Liver (tissue), 9 donors: Measurements from ENCODE around the gene LRMDA. TPM values are rescaled to one million over a fixed set of nuclear protein-coding genes. Genes with fewer than 3 reads are reported as not detected.

ENCODE experiments used
- DNase-seq: peaks from one replicate; pipeline ENCODE4 v3.0.0-alpha.2; 2017; ENCODE audit warnings: low spot score
- H3K27ac ChIP-seq, 2 donors: one replicate each; pipeline ENCODE4 v1.7.0; 2013; ENCODE audit warnings: inconsistent platforms in 2 of 2, low read length in 2 of 2, control low read depth in 1 of 2, low read depth in 1 of 2, mild to moderate bottlenecking in 1 of 2
- H3K27me3 ChIP-seq, 4 donors: one replicate each; pipeline versions ENCODE4 v1.6.1 to v1.7.0; 2013; ENCODE audit warnings: low read length in 3 of 4, inconsistent platforms in 1 of 4, mild to moderate bottlenecking in 1 of 4, moderate library complexity in 1 of 4; ENCODE audit not compliant: control insufficient read depth in 4 of 4, insufficient read depth in 4 of 4
- H3K36me3 ChIP-seq, 4 donors: one replicate each; pipeline versions ENCODE4 v1.6.1 to v1.7.0; 2013; ENCODE audit warnings: low read length in 3 of 4, mild to moderate bottlenecking in 3 of 4, low read depth in 1 of 4, moderate library complexity in 1 of 4; ENCODE audit not compliant: control insufficient read depth in 4 of 4, insufficient read depth in 3 of 4
- H3K4me1 ChIP-seq, 4 donors: one replicate each; pipeline versions ENCODE4 v1.6.1 to v1.7.0; 2013; ENCODE audit warnings: low read length in 3 of 4, mild to moderate bottlenecking in 3 of 4, moderate library complexity in 1 of 4; ENCODE audit not compliant: control insufficient read depth in 4 of 4, insufficient read depth in 4 of 4
- H3K4me3 ChIP-seq, 3 donors: one replicate each; pipeline versions ENCODE4 v1.6.1 to v1.7.0; 2013; ENCODE audit warnings: low read length in 3 of 3, control low read depth in 1 of 3, low read depth in 1 of 3, mild to moderate bottlenecking in 1 of 3
- H3K9ac ChIP-seq, 2 donors: one replicate each; pipeline ENCODE4 v1.7.0; 2013; ENCODE audit warnings: low read length in 2 of 2, mild to moderate bottlenecking in 2 of 2, moderate library complexity in 2 of 2, control low read depth in 1 of 2, low read depth in 1 of 2
- H3K9me3 ChIP-seq, 4 donors: one replicate each; pipeline versions ENCODE4 v1.6.1 to v1.7.0; 2013; ENCODE audit warnings: low read length in 3 of 4; ENCODE audit not compliant: control insufficient read depth in 4 of 4
- EGR1 ChIP-seq, 2 donors: IDR thresholded peaks; 2 replicates each; pipeline ENCODE4 v1.6.1; 2016 to 2018; ENCODE audit warnings: antibody characterized with exemption in 2 of 2, low read depth in 2 of 2
- FOXA1 ChIP-seq: IDR thresholded peaks from 2 replicates; pipeline ENCODE4 v1.6.1; 2016; ENCODE audit warnings: antibody characterized with exemption
- FOXA2 ChIP-seq: IDR thresholded peaks from 2 replicates; pipeline ENCODE4 v1.6.1; 2016; ENCODE audit warnings: antibody characterized with exemption
- GABPA ChIP-seq, 2 donors: IDR thresholded peaks in 1 of 2; conservative IDR thresholded peaks in 1 of 2; 2 replicates each; pipeline ENCODE4 v1.6.1; 2016; ENCODE audit warnings: antibody characterized with exemption in 2 of 2, mild to moderate bottlenecking in 1 of 2, moderate library complexity in 1 of 2
- JUND ChIP-seq, 2 donors: IDR thresholded peaks; 2 replicates each; pipeline ENCODE4 v1.6.1; 2016; ENCODE audit warnings: antibody characterized with exemption in 2 of 2
- RAD21 ChIP-seq, 2 donors: IDR thresholded peaks; 2 replicates each; pipeline ENCODE4 v1.6.1; 2016; ENCODE audit warnings: antibody characterized with exemption in 2 of 2, mild to moderate bottlenecking in 2 of 2
- RXRA ChIP-seq, 2 donors: IDR thresholded peaks; 2 replicates each; pipeline ENCODE4 v1.6.1; 2017 to 2018; ENCODE audit warnings: antibody characterized with exemption in 2 of 2, mild to moderate bottlenecking in 1 of 2
- SP1 ChIP-seq: IDR thresholded peaks from 2 replicates; pipeline ENCODE4 v1.6.1; 2018; ENCODE audit warnings: antibody characterized with exemption, mild to moderate bottlenecking
- YY1 ChIP-seq: IDR thresholded peaks from 2 replicates; pipeline ENCODE4 v1.6.1; 2016; ENCODE audit warnings: antibody characterized with exemption, mild to moderate bottlenecking
- ZBTB33 ChIP-seq: IDR thresholded peaks from 2 replicates; pipeline ENCODE4 v1.6.1; 2016; ENCODE audit warnings: antibody characterized with exemption
- WGBS: extraction: QIAGEN DNeasy Blood & Tissue Kit; methylation state at CpG from one replicate; pipeline ENCODE4 v1.1.7; 2013; 5-methylcytosine and 5-hydroxymethylcytosine counted together
- polyA plus RNA-seq, 2 donors: library from polyadenylated mRNA; stranded (reverse) in 1 of 2; unstranded in 1 of 2; fragments of 200-250 nt in 1 of 2; fragments of >200 nt in 1 of 2; fragmentation: Nextera tagmentation in 1 of 2; extraction: Ambion mirVana in 1 of 2; gene quantifications; one replicate each; pipeline versions ENCODE4 v1.2.1 to v1.2.3, GENCODE V29; 2013 to 2015
- total RNA-seq, 2 donors: library from RNA; depleted of rRNA; stranded (reverse); fragments of >200 nt; gene quantifications; one replicate each; pipeline ENCODE4 v1.2.3, GENCODE V29; 2014
- TF ChIP-seq, protein P1 (sequence below): IDR thresholded peaks from 2 replicates; pipeline ENCODE4 v1.6.1; 2016; ENCODE audit warnings: antibody characterized with exemption, mild to moderate bottlenecking
- TF ChIP-seq, protein P2 (sequence below): IDR thresholded peaks from 2 replicates; pipeline ENCODE4 v1.6.1; 2016; ENCODE audit warnings: antibody characterized with exemption
- TF ChIP-seq, protein P3 (sequence below): IDR thresholded peaks from 2 replicates; pipeline ENCODE4 v1.6.1; 2016; ENCODE audit warnings: antibody characterized with exemption
- TF ChIP-seq, protein P4 (sequence below): fragments of 150-350 bp; IDR thresholded peaks from 2 replicates; pipeline ENCODE4 v1.5.1; 2017; ENCODE audit warnings: improper control_type of control experiment, low read depth, low read length; ENCODE audit not compliant: missing input control
- donor health status: healthy.
- donor health status: healthy.
- donor health status: healthy.
- donor health status: healthy.
- donor health status: healthy.

The LRMDA gene
- total and polyA plus RNA-seq, 4 donors = 7.9 to 15.8 (median 11.3) TPM

DNA sequence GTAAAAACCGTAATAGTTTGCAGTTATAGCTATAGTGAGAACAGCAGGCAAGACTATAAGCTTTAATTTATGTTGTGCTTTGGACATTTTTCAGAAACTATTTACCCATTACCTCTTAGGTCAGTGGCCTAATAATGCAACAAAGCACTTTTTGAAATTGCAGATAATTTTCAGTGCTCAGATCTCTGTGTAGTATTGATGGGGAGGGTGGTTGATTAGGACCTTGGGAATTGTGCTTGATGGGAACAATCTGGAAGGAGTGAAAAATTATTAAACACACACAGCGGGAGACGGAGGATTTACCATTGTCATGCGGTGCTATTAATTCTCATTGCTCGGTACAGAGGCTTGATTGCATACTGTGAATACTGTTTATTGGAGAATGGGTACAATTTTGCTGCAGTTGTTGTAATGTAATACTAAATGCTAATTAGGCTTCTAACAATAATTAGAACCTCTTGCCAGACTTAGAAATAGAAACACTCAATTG, 304.8 kb downstream of the LRMDA start:
- H3K4me3 ChIP-seq = no peak overlapping the region
- H3K27me3 ChIP-seq = no peaks in the 10 kb centered on the region
- no peak overlapping the region for H3K27ac ChIP-seq
- H3K36me3 ChIP-seq = no peaks in the 10 kb centered on the region
- WGBS = 97% methylated on average over 5 of the region's 5 CpGs
- TF ChIP-seq, protein P1, sequence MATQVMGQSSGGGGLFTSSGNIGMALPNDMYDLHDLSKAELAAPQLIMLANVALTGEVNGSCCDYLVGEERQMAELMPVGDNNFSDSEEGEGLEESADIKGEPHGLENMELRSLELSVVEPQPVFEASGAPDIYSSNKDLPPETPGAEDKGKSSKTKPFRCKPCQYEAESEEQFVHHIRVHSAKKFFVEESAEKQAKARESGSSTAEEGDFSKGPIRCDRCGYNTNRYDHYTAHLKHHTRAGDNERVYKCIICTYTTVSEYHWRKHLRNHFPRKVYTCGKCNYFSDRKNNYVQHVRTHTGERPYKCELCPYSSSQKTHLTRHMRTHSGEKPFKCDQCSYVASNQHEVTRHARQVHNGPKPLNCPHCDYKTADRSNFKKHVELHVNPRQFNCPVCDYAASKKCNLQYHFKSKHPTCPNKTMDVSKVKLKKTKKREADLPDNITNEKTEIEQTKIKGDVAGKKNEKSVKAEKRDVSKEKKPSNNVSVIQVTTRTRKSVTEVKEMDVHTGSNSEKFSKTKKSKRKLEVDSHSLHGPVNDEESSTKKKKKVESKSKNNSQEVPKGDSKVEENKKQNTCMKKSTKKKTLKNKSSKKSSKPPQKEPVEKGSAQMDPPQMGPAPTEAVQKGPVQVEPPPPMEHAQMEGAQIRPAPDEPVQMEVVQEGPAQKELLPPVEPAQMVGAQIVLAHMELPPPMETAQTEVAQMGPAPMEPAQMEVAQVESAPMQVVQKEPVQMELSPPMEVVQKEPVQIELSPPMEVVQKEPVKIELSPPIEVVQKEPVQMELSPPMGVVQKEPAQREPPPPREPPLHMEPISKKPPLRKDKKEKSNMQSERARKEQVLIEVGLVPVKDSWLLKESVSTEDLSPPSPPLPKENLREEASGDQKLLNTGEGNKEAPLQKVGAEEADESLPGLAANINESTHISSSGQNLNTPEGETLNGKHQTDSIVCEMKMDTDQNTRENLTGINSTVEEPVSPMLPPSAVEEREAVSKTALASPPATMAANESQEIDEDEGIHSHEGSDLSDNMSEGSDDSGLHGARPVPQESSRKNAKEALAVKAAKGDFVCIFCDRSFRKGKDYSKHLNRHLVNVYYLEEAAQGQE = no peak
- TF ChIP-seq SP1 (no peak), FOXA2 (no peak), EGR1 (IDR thresholded peaks at IDR 0.05; ENCODE audit: low read depth in 2 of 2) (no peak), RXRA (IDR thresholded peaks at IDR 0.05) (no peak), GABPA (IDR thresholded peaks at IDR 0.05 in 1 of 2, conservative IDR thresholded peaks at IDR 0.05 in 1 of 2) (no peak)
- TF ChIP-seq, protein P2, sequence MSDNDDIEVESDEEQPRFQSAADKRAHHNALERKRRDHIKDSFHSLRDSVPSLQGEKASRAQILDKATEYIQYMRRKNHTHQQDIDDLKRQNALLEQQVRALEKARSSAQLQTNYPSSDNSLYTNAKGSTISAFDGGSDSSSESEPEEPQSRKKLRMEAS = no peak
- no peak for DNase-seq
- peaks cover 5 to 22% (median 15%) of the 10 kb centered on the region in 4 donors for H3K4me1 ChIP-seq
- H3K9me3 ChIP-seq = no peaks in the 10 kb centered on the region
- H3K9ac ChIP-seq = no peak overlapping the region

DNA sequence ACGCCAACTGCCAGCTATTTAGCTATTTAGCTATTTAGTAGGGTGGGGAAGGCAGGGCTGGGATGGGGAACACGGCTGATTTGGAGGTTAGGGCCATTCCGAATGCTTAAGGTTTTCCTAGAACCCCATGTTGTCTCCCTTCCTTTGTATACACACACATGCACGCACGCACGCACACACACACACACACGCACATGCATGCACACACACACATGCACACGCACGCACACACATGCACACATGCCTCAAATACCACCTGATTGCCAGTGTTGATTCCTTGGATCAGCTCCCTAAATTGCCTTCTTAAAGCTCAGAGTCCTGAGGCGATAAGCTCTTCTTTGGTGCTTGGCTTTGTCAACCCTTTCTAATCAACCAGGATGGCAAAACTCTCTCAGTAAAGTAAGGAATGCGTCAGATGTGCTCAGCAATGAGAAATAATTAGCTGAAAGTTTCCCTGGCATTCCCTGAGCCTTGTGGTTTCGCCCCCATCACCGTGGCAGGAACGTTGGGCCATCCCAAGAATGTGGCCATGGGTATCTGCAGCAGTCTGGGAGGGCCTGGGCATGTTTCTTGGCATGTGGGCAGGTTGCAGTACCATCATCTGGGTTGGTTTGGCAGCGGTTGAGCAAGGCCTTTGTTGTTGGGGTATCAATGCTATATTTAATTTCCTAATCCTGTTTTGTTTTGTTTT, 305.6 kb downstream of the LRMDA start:
- H3K36me3 ChIP-seq = no peaks in the 10 kb centered on the region
- no peak overlapping the region for H3K4me3 ChIP-seq
- no peak overlapping the region for H3K9ac ChIP-seq
- H3K4me1 ChIP-seq = peaks cover 5 to 22% (median 15%) of the 10 kb centered on the region in 4 donors
- no peaks in the 10 kb centered on the region for H3K9me3 ChIP-seq
- H3K27ac ChIP-seq = no peak overlapping the region
- no peaks in the 10 kb centered on the region for H3K27me3 ChIP-seq
- no peak for DNase-seq
- TF ChIP-seq FOXA1 (no peak), RXRA (IDR thresholded peaks at IDR 0.05) (no peak), JUND (IDR thresholded peaks at IDR 0.05) (no peak), RAD21 (IDR thresholded peaks at IDR 0.05) (no peak), ZBTB33 (no peak), YY1 (no peak), FOXA2 (no peak)
- TF ChIP-seq, protein P3, sequence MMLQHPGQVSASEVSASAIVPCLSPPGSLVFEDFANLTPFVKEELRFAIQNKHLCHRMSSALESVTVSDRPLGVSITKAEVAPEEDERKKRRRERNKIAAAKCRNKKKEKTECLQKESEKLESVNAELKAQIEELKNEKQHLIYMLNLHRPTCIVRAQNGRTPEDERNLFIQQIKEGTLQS = no peak
- TF ChIP-seq, protein P2 = no peak
- TF ChIP-seq, protein P1 = no peak
- TF ChIP-seq, protein P4, sequence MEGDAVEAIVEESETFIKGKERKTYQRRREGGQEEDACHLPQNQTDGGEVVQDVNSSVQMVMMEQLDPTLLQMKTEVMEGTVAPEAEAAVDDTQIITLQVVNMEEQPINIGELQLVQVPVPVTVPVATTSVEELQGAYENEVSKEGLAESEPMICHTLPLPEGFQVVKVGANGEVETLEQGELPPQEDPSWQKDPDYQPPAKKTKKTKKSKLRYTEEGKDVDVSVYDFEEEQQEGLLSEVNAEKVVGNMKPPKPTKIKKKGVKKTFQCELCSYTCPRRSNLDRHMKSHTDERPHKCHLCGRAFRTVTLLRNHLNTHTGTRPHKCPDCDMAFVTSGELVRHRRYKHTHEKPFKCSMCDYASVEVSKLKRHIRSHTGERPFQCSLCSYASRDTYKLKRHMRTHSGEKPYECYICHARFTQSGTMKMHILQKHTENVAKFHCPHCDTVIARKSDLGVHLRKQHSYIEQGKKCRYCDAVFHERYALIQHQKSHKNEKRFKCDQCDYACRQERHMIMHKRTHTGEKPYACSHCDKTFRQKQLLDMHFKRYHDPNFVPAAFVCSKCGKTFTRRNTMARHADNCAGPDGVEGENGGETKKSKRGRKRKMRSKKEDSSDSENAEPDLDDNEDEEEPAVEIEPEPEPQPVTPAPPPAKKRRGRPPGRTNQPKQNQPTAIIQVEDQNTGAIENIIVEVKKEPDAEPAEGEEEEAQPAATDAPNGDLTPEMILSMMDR = no peak
- WGBS = 95% methylated on average over 15 of the region's 15 CpGs
